NCI-H524 (cell line): ENCODE measurements around the gene SLC51A.
"Not testable (repeated sequence)": the region's sequence is repeated elsewhere in the genome, so short reads cannot be mapped to it uniquely, and the experiment has no call there.

Source experiments
- DNase-seq, 2 experiments: peaks; one replicate each; lab custom pipeline; 2025; lab: John Stamatoyannopoulos, UW

SLC51A gene

GRCh38 chr3:196240424-196240823, 24.1 kb downstream of the SLC51A start:
- DNase-seq, result no peak

DNA sequence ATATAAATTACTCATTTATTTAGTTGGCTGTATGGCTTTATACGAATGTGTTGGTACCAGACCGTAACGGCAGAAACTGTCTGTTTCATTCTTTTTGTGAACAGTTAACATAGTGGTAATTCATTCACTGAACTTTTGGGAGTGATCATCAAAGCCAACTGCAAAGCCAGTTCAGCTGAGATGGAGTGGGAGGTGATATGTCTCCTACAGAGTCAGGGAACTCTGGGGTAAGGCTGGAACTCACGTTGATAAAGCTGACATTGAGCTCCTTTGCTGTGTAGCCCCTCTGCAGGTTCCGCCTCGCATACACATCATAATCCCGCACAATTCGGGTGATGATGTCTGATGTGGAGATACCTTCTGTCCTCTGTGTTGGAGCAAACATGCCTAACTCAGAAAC, 25.4 kb downstream of the SLC51A start:
- DNase-seq, result no peak

- DNase-seq, result not testable (repeated sequence)
Observed at GRCh38 chr3:196244166-196244565, 27.8 kb downstream of the SLC51A start.

- no peak for DNase-seq
Observed at GRCh38 chr3:196246612-196247308, 30.4 kb downstream of the SLC51A start.

- no peak for DNase-seq
Observed at GRCh38 chr3:196251918-196252317, 35.6 kb downstream of the SLC51A start.

DNA sequence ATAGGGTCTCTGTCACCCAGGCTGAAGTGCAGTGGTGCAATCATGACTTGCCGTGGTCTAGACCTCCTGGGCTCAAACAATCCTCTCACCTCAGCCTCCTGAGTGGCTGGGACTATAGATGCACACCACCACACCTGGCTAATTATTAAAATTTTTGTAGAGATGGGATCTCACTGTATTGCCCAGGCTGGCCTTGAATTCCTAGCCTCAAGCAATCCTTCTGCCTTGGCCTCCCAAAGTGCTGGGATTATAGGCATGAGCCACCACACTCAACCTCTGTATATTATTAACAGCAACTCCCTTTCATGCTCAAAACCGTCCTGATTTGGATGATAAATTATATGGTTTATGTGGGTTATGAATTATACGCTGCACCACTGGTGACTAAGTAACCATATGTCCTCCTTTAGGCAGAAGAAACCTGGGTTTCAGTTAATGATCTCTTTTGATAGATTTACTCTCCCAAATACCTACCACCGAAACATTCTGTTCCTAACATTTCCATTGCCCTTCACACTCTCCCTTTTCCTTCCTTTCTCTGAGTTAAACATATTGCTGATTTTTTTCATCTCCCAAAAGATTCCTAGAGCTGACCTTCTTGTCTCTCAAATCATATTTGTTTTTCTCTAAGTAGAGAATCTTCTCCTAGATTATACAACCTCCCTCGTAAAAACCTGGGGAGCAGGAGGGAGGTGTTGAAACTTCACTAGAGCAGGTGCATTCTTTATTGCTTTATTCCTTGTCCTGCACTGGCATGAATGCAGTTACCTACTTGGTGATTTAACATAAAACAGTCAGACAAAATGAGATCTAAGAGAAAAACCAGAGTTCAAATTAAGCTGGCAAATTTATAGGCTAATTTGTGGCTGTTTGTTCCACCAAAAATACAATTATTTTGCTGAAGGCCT, 38.3 kb downstream of the SLC51A start:
- DNase-seq, result no peak

DNA sequence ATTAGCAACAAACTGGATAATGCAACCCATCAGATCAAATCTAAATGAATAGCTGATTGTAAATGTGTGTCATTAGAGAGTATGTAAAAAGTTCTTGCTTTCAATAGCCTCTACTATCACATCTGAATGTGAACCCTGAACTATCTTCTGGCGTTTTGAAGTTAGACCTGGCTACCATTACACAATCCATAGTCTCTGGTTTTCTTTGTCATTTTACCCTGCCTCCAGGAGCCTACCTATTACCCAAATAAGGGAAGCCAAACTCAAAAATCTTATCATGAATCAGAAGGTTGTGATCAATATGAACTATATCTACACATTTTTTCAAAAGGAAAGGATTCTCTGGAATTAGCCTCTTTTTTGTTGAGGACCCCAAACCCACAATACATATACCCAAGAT, 39.4 kb downstream of the SLC51A start:
- no peak for DNase-seq

- DNase-seq, result no peak
Observed at GRCh38 chr3:196260784-196261183, 44.5 kb downstream of the SLC51A start.

GRCh38 chr3:196263819-196264218, 47.5 kb downstream of the SLC51A start:
- DNase-seq, result no peak

DNA sequence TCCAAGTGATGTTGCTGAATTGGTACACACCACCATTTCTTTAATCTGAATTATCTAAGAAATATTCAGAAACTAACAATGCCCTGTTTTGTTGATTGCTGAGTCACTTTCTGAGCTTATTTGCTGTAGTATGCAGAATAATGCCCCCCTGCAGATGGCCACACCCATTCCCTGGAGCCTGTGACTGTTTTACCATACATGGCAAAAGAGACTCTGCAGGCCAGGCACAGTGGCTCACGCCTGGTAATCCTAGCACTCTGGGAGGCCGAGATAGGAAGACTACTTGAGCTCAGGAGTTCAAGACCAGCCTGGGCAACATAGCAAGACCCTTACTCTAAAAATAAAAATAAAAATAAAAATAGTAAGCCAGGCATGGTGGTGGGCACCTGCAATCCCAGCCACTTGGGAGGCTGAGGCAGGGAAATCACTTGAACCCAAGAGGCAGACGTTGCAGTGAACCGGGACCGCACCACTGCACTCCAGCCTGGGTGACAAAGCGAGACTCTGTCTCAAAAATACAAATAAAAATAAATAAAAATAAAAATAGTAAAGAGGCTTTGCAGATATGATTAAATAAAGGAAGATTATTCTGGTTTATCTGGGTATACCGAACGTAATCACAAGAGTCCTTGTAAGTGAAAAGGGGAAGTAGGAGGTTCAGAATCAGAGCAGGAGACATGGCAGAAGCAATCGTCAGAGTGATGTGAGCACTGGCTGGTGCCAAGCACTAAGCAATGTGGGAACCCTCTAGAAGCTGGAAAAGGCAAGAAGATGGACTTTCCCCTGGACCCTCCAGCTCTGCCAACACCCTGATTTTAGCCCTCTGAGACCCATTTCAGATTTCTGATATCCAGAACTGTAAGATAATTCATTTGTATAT, 52.2 kb downstream of the SLC51A start:
- no peak for DNase-seq

DNA sequence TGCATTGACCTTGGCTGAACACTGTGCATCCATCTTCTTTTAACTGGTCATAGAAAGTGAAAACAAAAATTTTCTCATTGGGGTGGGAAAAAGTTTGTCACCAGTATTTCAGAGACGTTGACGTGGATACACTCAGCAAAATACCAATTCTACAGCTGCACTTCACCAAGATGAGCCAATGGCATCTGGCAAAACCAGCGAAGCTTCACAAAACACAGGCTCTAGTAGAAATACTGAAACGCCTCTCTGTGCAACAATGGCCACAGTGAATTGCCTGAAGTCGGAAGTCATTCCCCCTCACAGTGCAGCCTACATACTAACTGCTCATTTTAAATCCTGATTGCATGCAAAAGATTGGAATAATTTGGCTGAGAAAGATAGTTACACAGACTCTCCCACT, 54.2 kb downstream of the SLC51A start:
- DNase-seq, result no peak

GRCh38 chr3:196272826-196273225, 56.5 kb downstream of the SLC51A start:
- DNase-seq, result no peak

GRCh38 chr3:196273655-196274054, 57.3 kb downstream of the SLC51A start:
- no peak for DNase-seq

GRCh38 chr3:196274585-196274984, 58.3 kb downstream of the SLC51A start:
- DNase-seq, result no peak

GRCh38 chr3:196275126-196275525, 58.8 kb downstream of the SLC51A start:
- no peak for DNase-seq

- no peak for DNase-seq
Observed at GRCh38 chr3:196280689-196281440, 64.5 kb downstream of the SLC51A start.

DNA sequence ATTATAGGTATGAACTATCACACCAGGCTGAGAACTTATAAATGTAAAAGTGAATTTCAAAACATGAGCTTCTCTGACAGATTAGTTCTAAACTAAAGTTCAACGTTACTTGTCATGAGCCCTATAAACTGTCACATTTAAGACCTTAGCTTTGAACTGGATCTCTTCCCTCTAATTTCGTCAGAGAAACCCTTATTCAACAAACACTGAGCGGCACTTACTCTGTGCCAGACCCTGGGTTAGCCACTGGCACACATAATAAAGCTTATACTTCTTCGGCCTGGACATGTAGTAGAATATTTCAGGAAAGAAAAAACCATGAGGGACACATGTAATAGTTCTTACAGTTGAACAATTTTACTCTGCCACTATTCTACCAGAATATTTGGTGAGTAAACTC, 65.6 kb downstream of the SLC51A start:
- DNase-seq, result no peak
